ENCODE results near the gene AFG1L.

DNA sequence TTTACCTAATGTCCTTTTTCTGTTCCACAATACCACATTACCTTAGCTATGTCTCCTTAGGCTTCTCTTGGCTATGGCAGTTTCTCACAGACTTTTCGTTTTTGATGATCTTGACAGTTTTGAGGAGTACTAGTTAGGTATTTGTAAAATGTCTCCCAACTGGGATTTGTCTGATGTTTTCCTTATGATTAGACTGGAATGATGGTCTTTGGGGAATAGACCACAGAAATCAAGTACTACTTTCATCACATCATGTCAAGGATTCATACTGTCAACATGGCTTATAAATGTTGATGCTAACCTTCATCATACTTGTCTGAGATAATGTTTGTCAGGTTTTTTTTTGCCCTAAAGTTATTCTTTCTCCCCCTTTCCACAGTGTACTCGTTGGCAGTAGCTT is 187.7 kb downstream of the AFG1L start:
- no peak for TF ChIP-seq POLR2A (IDR thresholded peaks at IDR 0.05)
- TF ChIP-seq, protein P1, sequence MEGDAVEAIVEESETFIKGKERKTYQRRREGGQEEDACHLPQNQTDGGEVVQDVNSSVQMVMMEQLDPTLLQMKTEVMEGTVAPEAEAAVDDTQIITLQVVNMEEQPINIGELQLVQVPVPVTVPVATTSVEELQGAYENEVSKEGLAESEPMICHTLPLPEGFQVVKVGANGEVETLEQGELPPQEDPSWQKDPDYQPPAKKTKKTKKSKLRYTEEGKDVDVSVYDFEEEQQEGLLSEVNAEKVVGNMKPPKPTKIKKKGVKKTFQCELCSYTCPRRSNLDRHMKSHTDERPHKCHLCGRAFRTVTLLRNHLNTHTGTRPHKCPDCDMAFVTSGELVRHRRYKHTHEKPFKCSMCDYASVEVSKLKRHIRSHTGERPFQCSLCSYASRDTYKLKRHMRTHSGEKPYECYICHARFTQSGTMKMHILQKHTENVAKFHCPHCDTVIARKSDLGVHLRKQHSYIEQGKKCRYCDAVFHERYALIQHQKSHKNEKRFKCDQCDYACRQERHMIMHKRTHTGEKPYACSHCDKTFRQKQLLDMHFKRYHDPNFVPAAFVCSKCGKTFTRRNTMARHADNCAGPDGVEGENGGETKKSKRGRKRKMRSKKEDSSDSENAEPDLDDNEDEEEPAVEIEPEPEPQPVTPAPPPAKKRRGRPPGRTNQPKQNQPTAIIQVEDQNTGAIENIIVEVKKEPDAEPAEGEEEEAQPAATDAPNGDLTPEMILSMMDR (IDR thresholded peaks at IDR 0.05): no peak
- no peak for TF ChIP-seq POLR2AphosphoS5 (IDR thresholded peaks at IDR 0.05)
